ENCODE results near the gene COBL.

The COBL gene

GRCh38 chr7:51081270-51081890 is 235.2 kb downstream of the COBL start:
- no peak for DNase-seq (ENCODE audit: low read depth in 2 of 3, low spot score in 1 of 3)

DNA sequence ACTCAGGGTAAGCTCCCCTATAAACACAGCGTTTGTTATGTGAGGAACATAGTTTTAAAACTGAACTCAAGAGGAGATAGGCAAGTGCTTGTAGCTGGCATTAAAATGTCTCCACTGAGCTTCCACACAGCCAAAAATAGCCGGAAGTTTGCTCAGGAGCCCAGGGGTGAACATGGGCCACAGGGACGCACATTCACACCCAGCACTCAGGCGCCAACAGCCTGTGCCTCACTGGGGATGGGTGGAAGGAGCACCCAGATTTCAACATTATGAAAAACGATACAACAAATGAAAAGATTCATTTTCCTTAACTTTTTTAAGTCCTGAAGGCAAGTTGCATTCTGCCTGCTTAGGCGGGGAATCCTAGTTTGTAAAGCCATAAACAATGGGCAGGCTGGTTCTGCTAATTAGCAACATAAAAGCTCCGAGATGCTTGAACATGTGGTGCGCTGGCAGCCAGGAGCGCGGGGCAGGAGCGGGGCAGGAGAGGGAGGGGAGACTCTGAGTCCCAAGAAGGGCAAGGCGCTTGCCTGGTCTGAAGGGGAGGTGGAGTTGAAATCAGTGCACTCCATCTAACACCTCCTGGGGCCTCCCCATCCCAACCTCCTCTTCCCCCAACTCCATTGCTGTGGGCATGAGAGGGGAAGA is 235.9 kb downstream of the COBL start:
- no peak for DNase-seq (ENCODE audit: low read depth in 2 of 3, low spot score in 1 of 3)

- DNase-seq (ENCODE audit: low read depth in 2 of 3, low spot score in 1 of 3): no peak
Observed at GRCh38 chr7:51080216-51080615, 236.4 kb downstream of the COBL start.

DNA sequence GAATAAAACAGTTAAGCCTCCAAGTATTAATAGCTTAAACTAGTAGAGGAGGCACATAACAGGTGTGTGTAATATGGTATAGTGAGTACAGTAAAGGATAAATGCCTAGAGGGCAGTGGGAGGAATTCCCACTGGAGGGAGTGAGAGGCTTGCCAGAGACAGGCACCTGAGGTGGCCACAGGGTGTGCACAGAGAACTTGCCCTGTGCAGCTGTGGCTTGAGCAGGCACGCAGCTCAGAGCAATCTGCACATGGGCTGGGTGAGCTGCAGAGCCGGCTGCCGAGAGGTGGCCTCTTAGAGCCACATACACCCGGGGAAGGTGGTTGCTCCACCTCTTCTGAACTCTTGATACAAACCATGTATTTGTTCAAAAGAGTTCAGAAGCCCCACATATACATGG is 237.1 kb downstream of the COBL start:
- no peak for DNase-seq (ENCODE audit: low read depth in 2 of 3, low spot score in 1 of 3)

- no peak for DNase-seq (ENCODE audit: low read depth in 2 of 3, low spot score in 1 of 3)
Observed at GRCh38 chr7:51078653-51079052, 238.0 kb downstream of the COBL start.

- DNase-seq (ENCODE audit: low read depth in 2 of 3, low spot score in 1 of 3): no peak
Observed at GRCh38 chr7:51077987-51078370, 238.6 kb downstream of the COBL start.

DNA sequence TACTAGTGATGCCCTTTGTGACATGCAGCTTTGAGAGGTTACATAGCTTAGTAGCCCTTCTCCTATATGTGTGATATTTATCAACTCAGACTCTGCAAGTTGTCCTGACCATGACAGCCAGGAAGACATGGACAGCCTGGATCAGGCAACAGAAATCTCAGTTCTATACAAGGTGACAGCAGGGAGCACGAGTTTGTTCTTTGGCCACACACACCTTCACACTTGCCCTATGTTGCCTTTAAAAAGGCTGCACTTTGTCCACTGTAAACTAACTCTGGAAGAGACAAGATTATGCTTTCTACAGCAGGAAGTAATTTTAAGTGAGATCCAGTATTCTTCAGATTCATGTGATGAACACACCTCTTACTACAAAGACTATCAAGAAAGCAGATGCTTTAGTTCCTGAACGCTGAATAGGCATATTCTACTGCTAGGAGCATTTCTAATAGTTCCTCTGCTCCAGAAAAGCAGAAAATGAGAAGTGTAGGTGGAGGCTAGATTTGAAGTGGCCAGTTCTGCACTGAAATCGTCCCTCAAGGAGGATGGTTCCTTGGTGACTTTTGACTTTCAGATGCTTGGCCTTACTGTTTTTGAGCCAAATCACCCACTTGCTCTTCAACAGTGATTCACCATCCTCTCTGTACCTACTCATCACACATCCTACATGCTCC is 239.2 kb downstream of the COBL start:
- no peak for DNase-seq (ENCODE audit: low read depth in 2 of 3, low spot score in 1 of 3)

- no peak for DNase-seq (ENCODE audit: low read depth in 2 of 3, low spot score in 1 of 3)
Observed at GRCh38 chr7:51075681-51076580, 240.7 kb downstream of the COBL start.

GRCh38 chr7:51073171-51073570 is 243.4 kb downstream of the COBL start:
- no peak for DNase-seq (ENCODE audit: low read depth in 2 of 3, low spot score in 1 of 3)

DNA sequence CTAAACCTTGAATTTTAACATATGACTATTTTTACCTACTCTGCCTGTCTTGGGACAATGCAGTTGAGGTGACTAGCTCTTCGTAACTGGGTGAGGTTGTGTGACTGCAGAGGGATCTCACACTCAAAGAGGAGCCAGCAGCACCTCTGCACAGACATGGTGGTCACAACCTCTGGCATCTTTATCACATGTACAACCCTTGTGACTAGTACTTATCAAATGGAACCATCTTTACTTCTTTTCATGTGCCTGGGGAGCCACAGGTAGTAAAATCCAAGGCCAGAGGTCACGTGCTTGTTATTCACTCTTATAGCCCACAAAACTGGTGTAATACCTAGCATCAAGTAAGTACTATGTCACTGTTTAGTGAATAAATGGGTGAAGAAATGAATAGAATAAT is 244.3 kb downstream of the COBL start:
- no peak for DNase-seq (ENCODE audit: low read depth in 2 of 3, low spot score in 1 of 3)

DNA sequence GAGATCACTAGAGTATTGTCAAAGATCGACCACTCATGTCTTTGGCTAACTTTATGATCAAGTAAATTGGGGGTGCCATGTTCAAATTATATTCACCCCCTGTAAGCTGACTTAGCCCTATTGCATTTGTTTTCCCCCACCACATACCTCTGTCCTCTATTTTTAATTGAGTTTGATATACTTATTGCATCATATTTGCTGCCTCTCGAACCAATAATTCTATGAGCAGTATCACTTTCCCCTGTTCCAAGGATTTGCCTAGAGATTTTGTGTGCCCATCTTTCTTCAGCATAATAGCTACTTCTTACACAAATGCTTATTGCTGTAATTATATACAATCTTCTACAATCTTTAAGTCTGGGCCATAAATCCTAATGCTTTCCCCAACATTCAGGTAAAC is 245.2 kb downstream of the COBL start:
- DNase-seq (ENCODE audit: low read depth in 2 of 3, low spot score in 1 of 3): no peak

DNA sequence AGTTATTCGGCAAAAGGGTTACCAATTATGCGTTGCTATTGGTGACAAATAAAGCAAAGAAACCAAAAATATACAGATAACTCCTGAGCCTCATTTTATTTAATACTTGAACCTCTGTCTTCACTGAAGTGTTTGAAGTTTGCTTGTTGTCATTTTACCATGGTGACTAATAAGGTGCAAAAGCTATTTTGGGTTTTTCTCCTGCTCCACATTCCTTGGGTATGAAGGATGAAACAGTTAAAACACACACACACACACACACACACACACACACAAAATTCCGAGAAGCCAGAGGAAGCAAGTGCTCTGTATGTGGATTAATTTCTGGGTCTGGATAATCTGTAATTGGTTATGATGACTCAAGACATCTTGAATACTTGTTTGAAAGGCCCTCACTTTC is 246.5 kb downstream of the COBL start:
- DNase-seq (ENCODE audit: low read depth in 2 of 3, low spot score in 1 of 3): no peak

GRCh38 chr7:51069411-51070083 is 247.1 kb downstream of the COBL start:
- DNase-seq (ENCODE audit: low read depth in 2 of 3, low spot score in 1 of 3): no peak

DNA sequence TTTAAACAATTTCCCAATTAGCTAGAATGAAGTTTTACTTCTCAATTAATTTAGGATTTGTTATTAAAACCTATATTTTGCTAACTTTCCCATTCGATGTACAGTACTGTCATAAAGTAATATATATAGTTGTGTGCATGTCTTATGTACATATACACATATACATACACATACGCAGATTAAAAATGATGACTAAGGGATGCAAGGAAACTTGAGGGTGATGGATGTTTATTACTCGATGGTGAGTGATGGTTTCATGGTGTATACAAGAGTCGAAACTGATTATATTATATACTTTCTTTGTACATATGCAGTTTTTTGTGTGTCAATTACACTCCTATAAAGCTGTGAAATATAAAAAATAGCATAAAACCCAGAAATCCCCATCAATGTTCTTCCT is 248.2 kb downstream of the COBL start:
- no peak for DNase-seq (ENCODE audit: low read depth in 2 of 3, low spot score in 1 of 3)

DNA sequence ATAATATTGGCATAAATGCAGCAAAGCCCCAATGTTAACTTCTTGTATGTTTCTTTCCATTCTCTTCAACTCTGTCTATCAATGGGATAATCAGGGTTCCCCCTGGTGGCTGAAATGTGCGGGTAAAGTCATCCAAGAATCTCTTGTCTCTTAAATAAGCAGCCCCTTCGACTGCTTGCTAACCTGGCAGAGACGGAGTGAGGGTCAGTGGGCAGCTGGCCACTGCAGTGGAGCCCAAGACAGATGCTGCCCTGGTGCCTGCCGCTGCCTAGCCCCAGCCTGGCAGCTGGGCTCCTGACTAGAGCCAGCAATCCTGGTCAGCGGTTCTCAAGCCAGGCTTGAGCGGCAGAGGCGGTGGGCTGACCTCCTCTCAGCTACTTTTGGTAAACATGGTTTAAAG is 248.9 kb downstream of the COBL start:
- peak; percentile 8 to 53 (median 15) for DNase-seq (ENCODE audit: low read depth in 2 of 3, low spot score in 1 of 3)

- no peak for DNase-seq (ENCODE audit: low read depth in 2 of 3, low spot score in 1 of 3)
Observed at GRCh38 chr7:51067258-51067657, 249.4 kb downstream of the COBL start.

- DNase-seq (ENCODE audit: low read depth in 2 of 3, low spot score in 1 of 3): no peak
Observed at GRCh38 chr7:51066405-51066882, 250.2 kb downstream of the COBL start.

- DNase-seq (ENCODE audit: low read depth in 2 of 3, low spot score in 1 of 3): no peak
Observed at GRCh38 chr7:51065766-51066165, 250.8 kb downstream of the COBL start.

GRCh38 chr7:51064688-51065087 is 251.9 kb downstream of the COBL start:
- DNase-seq (ENCODE audit: low read depth in 2 of 3, low spot score in 1 of 3): no peak

DNA sequence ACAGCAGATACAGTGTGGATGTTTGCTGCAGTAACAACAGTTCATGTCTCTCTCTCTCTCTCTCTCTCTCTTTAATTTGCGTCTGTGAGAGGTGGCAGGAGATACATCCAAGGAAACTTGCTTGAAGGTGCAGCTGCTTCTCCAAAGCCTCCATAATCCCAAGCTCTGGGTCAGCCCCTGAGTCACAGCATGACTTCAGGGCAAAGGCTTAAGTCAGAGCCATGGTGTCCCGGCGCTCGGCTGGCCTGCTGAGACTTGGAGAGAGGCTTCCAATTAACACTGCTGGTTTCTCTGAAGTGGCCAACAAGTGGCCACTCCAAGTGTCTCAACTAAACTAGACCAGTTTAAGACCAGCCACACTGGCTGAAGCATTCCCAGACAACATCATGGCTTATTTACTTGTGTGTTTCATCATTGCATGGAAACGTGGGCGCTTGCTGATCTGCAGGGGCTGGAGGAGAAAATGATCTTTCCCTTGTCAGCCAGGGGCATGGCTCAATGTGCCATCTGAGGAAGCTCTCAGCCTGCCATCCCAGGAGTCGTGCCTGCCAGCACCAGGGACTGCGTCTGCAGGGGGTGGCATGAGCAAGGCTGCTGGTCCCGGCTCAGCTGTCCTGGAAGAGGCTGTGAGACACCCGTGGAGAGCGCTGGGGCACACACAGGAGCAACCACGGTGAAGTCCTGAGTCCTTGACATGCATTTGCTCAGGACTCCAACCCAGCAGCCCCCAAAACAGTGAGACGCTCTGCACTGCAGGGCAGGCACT is 254.2 kb downstream of the COBL start:
- no peak for DNase-seq (ENCODE audit: low read depth in 2 of 3, low spot score in 1 of 3)

All from stimulated activated CD4-positive, alpha-beta T cell treated with anti-CD3 and anti-CD28 coated beads, Interleukin-12 subunit alpha, Interleukin-12 subunit beta, amount 100 ng/mL, for 48 hours (primary cell).